ENCODE measurements around the gene TUT4. TPM values are rescaled to one million over a fixed set of nuclear protein-coding genes. Genes with fewer than 3 reads are reported as not detected.

Gene TUT4
- total RNA-seq, 1 donor from 2014 or later: 139 TPM

GRCh38 chr1:52569449-52570210 lies 16.7 kb upstream of the TUT4 start:
- Mint-ChIP-seq H3K27me3 (ENCODE audit: insufficient read depth, low read depth) (peaks cover 2% of the 10 kb centered on the region), H3K9me3 (peaks cover 2% of the 10 kb centered on the region), H3K4me3 (no peak overlapping the region), H3K27ac (no peak overlapping the region), H3K4me1 (peaks cover 21% of the 10 kb centered on the region), H3K36me3 (no peaks in the 10 kb centered on the region)
- Histone ChIP-seq H4K20me1 (ENCODE audit: low read depth) (no peaks in the 10 kb centered on the region), H3F3A (ENCODE audit: low read depth) (peaks cover 5% of the 10 kb centered on the region), H3K4me2 (no peak overlapping the region), H3K79me2 (ENCODE audit: low read depth) (no peaks in the 10 kb centered on the region), H3K4me1 (peaks cover 17% of the 10 kb centered on the region), H3K9me3 (ENCODE audit: low read depth) (no peaks in the 10 kb centered on the region), H2AFZ (replicated peaks) (no peak overlapping the region), H3K27me3 (no peaks in the 10 kb centered on the region), H3K4me3 (no peak overlapping the region), H3K36me3 (no peaks in the 10 kb centered on the region), H3K9ac (no peak overlapping the region), H3K27ac (no peak overlapping the region)
- TF ChIP-seq EZH2 (IDR thresholded peaks at IDR 0.05): no peak
- TF ChIP-seq CTCF (IDR thresholded peaks at IDR 0.05): no peak
- TF ChIP-seq EZH2phosphoT487 (IDR thresholded peaks at IDR 0.05): no peak
- no peak for DNase-seq (ENCODE audit: low spot score)

GRCh38 chr1:52567943-52568342 lies 15.1 kb upstream of the TUT4 start:
- H3K4me3 Mint-ChIP-seq: no peak overlapping the region
- Histone ChIP-seq H3K4me1 (peaks cover 17% of the 10 kb centered on the region), H3K79me2 (ENCODE audit: low read depth) (no peaks in the 10 kb centered on the region), H3K27ac (no peak overlapping the region), H3K27me3 (no peaks in the 10 kb centered on the region), H3K36me3 (no peaks in the 10 kb centered on the region), H3K4me3 (peak overlapping the region; percentile 5), H3K9me3 (ENCODE audit: low read depth) (no peaks in the 10 kb centered on the region), H3K4me2 (peak overlapping the region; percentile 54), H4K20me1 (ENCODE audit: low read depth) (no peaks in the 10 kb centered on the region), H2AFZ (replicated peaks) (peak overlapping the region; percentile 100), H3K9ac (no peak overlapping the region), H3F3A (ENCODE audit: low read depth) (peaks cover 5% of the 10 kb centered on the region)
- H3K4me1 Mint-ChIP-seq: peaks cover 18% of the 10 kb centered on the region
- H3K27me3 Mint-ChIP-seq (ENCODE audit: insufficient read depth, low read depth): peaks cover 2% of the 10 kb centered on the region
- H3K9me3 Mint-ChIP-seq: peaks cover 2% of the 10 kb centered on the region
- no peak for TF ChIP-seq EZH2phosphoT487 (IDR thresholded peaks at IDR 0.05)
- TF ChIP-seq CTCF (IDR thresholded peaks at IDR 0.05): no peak
- no peak for TF ChIP-seq EZH2 (IDR thresholded peaks at IDR 0.05)
- H3K36me3 Mint-ChIP-seq: no peaks in the 10 kb centered on the region
- H3K27ac Mint-ChIP-seq: peak overlapping the region; percentile 26
- DNase-seq (ENCODE audit: low spot score): no peak

- Histone ChIP-seq H4K20me1 (ENCODE audit: low read depth) (no peaks in the 10 kb centered on the region), H3K4me1 (peaks cover 7% of the 10 kb centered on the region), H2AFZ (replicated peaks) (no peak overlapping the region), H3K27me3 (no peaks in the 10 kb centered on the region), H3K4me2 (no peak overlapping the region), H3K9ac (no peak overlapping the region), H3K9me3 (ENCODE audit: low read depth) (no peaks in the 10 kb centered on the region), H3K79me2 (ENCODE audit: low read depth) (no peaks in the 10 kb centered on the region), H3F3A (ENCODE audit: low read depth) (no peaks in the 10 kb centered on the region), H3K27ac (no peak overlapping the region), H3K4me3 (no peak overlapping the region), H3K36me3 (no peaks in the 10 kb centered on the region)
- Mint-ChIP-seq H3K4me3 (no peak overlapping the region), H3K4me1 (peaks cover 3% of the 10 kb centered on the region), H3K27me3 (ENCODE audit: insufficient read depth, low read depth) (peaks cover 2% of the 10 kb centered on the region), H3K9me3 (no peaks in the 10 kb centered on the region), H3K27ac (no peak overlapping the region), H3K36me3 (peaks cover 2% of the 10 kb centered on the region)
- DNase-seq (ENCODE audit: low spot score): no peak
- TF ChIP-seq EZH2phosphoT487 (IDR thresholded peaks at IDR 0.05): no peak
- TF ChIP-seq CTCF (IDR thresholded peaks at IDR 0.05): no peak
- TF ChIP-seq EZH2 (IDR thresholded peaks at IDR 0.05): no peak
Observed at GRCh38 chr1:52562766-52563165, 9.9 kb upstream of the TUT4 start.
